HFF-Myc (cell line): ENCODE measurements around the gene NUP93.

Experiments
- DNase-seq: peaks from one replicate; pipeline ENCODE4 v3.0.0-alpha.2; 2011; ENCODE audit warnings: low read depth; ENCODE audit errors: extremely low read depth
- H3K4me3 ChIP-seq: replicated peaks from 2 replicates; pipeline ENCODE4 v1.5.1; 2011; ENCODE audit warnings: low read depth, mild to moderate bottlenecking, control low read depth, low read length
- CTCF ChIP-seq: IDR thresholded peaks from 2 replicates; pipeline ENCODE4 v1.5.1; 2012; ENCODE audit warnings: mild to moderate bottlenecking, low read depth, low read length, control low read depth; ENCODE audit errors: missing control alignments

Gene NUP93

GRCh38 chr16:56855946-56856345, 126.0 kb downstream of the NUP93 start:
- no peak for TF ChIP-seq CTCF
- no peak overlapping the region for H3K4me3 ChIP-seq
- no peak for DNase-seq

GRCh38 chr16:56856876-56857447, 127.0 kb downstream of the NUP93 start:
- TF ChIP-seq CTCF: no peak
- no peak for DNase-seq
- H3K4me3 ChIP-seq: no peak overlapping the region

- no peak for TF ChIP-seq CTCF
- no peak for DNase-seq
- no peak overlapping the region for H3K4me3 ChIP-seq
Measured at GRCh38 chr16:56858374-56858773, 128.4 kb downstream of the NUP93 start.

- DNase-seq: no peak
- no peak overlapping the region for H3K4me3 ChIP-seq
- no peak for TF ChIP-seq CTCF
Measured at GRCh38 chr16:56859636-56860035, 129.7 kb downstream of the NUP93 start.

GRCh38 chr16:56860226-56861020, 130.5 kb downstream of the NUP93 start:
- no peak for DNase-seq

GRCh38 chr16:56861092-56861610, 131.2 kb downstream of the NUP93 start:
- H3K4me3 ChIP-seq: no peak overlapping the region
- no peak for TF ChIP-seq CTCF
- no peak for DNase-seq

More at GRCh38 chr16:56860226-56861020, 130.5 kb downstream of the NUP93 start:
- no peak overlapping the region for H3K4me3 ChIP-seq
- TF ChIP-seq CTCF: no peak
